Mucosa of stomach (tissue), 1 donor: Measurements from ENCODE around the gene ADCK2.
"Not testable (repeated sequence)": the region's sequence is repeated elsewhere in the genome, so short reads cannot be mapped to it uniquely, and the experiment has no call there.

Source experiments
- H3K27me3 ChIP-seq: one replicate; pipeline ENCODE4 v1.7.0; 2013; ENCODE audit warnings: mild to moderate bottlenecking, low read length; ENCODE audit not compliant: control insufficient read depth, insufficient read depth
- H3K36me3 ChIP-seq: one replicate; pipeline ENCODE4 v1.7.0; 2013; ENCODE audit warnings: low read length; ENCODE audit not compliant: control insufficient read depth, insufficient read depth
- H3K4me1 ChIP-seq: one replicate; pipeline ENCODE4 v1.7.0; 2013; ENCODE audit warnings: mild to moderate bottlenecking, low read length; ENCODE audit not compliant: control insufficient read depth, insufficient read depth
- H3K4me3 ChIP-seq: one replicate; pipeline ENCODE4 v1.7.0; 2013; ENCODE audit warnings: low read length
- H3K9ac ChIP-seq: one replicate; pipeline ENCODE4 v1.7.0; 2013; ENCODE audit warnings: mild to moderate bottlenecking, low read length, moderate library complexity
- H3K9me3 ChIP-seq: one replicate; pipeline ENCODE4 v1.7.0; 2013; ENCODE audit warnings: mild to moderate bottlenecking, low read length, moderate library complexity; ENCODE audit not compliant: control insufficient read depth
- donor health status: Pancreatic carcinoma.

Gene ADCK2

DNA sequence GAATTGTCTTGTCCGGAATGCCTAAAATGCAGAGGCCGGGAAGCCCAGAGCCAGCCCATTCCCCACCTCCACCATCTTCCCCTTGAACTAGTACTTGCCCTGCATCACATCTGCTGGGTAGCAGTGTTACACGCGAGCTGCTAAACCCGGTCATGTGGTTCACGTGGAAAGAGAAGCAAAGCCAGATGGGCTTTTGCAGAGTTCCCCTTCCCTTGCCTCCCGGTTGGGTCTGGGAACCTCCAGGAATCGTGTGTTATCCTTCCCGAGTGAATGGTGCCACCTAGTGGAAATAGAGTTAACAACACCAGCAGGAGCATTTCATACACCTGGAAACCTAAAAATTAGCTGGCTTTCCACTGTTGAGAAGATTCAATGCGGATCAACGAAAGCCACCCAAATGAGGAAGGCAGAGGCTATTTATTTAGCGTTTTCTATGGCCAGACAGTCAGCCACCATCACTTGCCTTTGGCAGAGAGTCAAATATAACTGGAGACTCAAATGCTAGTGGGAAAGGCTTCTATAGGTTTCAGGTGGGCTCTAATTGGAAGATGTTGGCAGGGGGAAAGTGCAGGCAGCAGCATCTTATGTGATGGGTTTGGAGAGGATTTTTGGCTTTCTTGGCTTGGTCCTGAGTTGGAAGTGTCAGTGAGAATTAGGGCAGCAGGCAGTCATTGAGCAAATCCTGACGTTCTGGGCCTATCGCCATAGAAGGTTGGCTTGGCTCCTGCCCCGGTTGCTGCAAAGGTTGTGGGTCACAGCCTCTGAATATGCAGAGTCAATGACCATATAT, 19.2 kb upstream of the ADCK2 start:
- peaks cover 19% of the 10 kb centered on the region for H3K4me1 ChIP-seq
- no peaks in the 10 kb centered on the region for H3K36me3 ChIP-seq
- no peaks in the 10 kb centered on the region for H3K9me3 ChIP-seq
- H3K9ac ChIP-seq: no peak overlapping the region
- H3K27me3 ChIP-seq: no peaks in the 10 kb centered on the region
- no peak overlapping the region for H3K4me3 ChIP-seq

- Histone ChIP-seq H3K4me1 (peaks cover 19% of the 10 kb centered on the region), H3K36me3 (no peaks in the 10 kb centered on the region), H3K9ac (no peak overlapping the region), H3K4me3 (no peak overlapping the region), H3K27me3 (no peaks in the 10 kb centered on the region), H3K9me3 (no peaks in the 10 kb centered on the region)
Observed at GRCh38 chr7:140654109-140654387, 18.7 kb upstream of the ADCK2 start.

DNA sequence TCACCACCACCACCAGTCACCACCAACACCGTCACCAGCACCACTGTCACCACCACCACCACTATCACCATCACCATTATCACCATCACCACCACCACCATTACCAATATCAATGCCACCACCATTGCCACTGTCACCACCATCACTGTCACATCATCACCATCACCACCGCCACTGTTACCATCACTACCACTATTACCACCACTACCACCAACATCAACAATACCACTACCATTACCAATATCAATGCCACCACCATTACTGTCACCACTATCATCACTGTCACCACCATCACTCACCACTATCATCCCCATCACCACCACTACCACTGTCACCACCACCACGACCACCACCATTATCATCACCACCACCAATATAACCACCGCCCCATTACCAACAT, 18.1 kb upstream of the ADCK2 start:
- Histone ChIP-seq H3K36me3 (no peaks in the 10 kb centered on the region), H3K9ac (no peak overlapping the region), H3K4me3 (no peak overlapping the region), H3K9me3 (no peaks in the 10 kb centered on the region), H3K4me1 (peaks cover 19% of the 10 kb centered on the region), H3K27me3 (peaks cover under 1% of the 10 kb centered on the region)

- H3K9me3 ChIP-seq: no peaks in the 10 kb centered on the region
- peak overlapping the region; percentile 44 for H3K9ac ChIP-seq
- no peaks in the 10 kb centered on the region for H3K36me3 ChIP-seq
- peaks cover 19% of the 10 kb centered on the region for H3K4me1 ChIP-seq
- H3K4me3 ChIP-seq: no peak overlapping the region
- H3K27me3 ChIP-seq: peaks cover 4% of the 10 kb centered on the region
Observed at GRCh38 chr7:140655511-140656408, 17.0 kb upstream of the ADCK2 start.

DNA sequence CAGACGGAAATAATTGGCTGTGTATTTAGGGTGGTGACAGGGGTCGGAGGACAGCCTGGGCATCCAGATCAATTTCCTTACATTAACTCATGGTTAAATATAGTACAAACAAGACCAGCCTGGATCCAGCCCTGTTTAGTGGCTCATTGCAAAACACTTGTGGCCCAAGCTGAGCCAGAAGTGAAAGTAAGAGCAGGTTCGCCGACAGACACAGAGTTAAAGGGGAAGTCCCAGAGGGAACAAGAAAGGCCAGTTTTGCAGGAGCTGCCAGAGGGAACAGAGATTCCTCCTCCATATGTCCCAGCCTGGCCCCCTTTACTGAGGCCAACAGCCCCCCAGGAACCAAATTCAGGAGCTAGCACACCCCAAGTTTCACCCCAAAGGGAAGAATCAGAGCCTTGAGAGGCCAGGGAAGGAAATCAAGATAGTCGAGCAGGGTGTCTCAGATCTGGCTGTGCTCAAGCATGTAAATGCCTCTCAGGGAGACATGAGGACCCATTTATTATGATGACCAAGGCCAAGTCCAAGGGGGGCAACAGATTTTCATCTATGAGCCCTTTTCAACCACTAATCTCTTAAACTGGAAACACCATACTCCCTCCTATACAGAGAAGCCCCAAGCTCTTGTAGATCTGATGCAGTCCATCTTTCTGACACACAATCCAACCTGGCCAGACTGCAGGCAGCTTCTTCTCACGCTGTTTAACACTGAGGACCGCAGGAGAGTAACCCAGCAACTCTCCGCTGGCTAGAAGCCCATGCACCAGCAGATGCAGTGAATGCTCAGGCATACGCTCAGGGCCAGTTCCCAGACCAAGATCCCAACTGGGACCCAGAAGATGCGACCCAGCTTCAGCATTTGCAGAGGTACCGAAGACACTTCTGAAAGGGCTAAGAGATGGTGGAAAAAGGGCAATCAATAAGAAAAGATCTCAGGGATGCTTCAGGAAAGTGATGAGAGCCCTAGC, 15.9 kb upstream of the ADCK2 start:
- Histone ChIP-seq H3K4me1 (peaks cover 19% of the 10 kb centered on the region), H3K9ac (peak overlapping the region; percentile 44), H3K36me3 (no peaks in the 10 kb centered on the region), H3K9me3 (no peaks in the 10 kb centered on the region), H3K27me3 (peaks cover 4% of the 10 kb centered on the region), H3K4me3 (no peak overlapping the region)

DNA sequence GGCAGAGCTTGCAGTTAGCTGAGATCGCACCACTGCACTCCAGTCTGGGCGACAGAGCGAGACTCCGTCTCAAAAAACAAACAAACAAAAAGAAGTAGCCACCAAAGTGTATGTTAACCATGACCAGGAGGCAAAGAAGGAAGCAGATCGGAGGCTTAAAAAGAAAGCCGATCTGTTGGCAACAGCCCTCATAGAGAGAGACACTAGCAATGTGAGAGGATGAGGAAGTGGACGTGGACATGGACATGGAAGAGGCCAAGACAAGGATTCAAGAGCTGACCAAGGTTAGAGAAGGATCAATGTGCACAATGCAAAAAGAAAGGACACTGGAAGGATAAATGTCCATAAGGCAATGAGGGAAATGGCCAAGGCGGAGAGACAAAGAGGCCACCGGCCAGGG, 14.9 kb upstream of the ADCK2 start:
- Histone ChIP-seq H3K4me3 (no peak overlapping the region), H3K9ac (no peak overlapping the region), H3K36me3 (no peaks in the 10 kb centered on the region), H3K9me3 (no peaks in the 10 kb centered on the region), H3K4me1 (peaks cover 19% of the 10 kb centered on the region), H3K27me3 (peaks cover 4% of the 10 kb centered on the region)

DNA sequence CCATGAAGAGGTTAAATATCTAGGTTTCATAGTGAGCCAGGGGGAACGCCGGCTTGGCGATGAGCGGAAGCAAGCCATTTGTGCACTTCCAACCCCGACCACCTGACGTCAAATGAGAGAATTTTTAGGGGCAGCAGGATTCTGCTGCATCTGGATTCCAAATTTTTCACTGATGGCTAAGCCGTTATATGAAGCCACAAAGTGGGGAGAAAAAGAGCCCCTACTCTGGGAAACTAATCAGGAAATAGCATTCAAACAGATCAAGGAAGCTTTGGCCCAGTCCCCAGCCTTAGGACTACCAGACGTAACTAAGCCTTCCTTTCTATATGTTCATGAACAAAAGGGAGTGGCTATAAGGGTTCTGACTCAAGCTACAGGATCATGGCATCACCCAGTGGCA, 12.9 kb upstream of the ADCK2 start:
- H3K27me3 ChIP-seq: peaks cover 4% of the 10 kb centered on the region
- H3K4me1 ChIP-seq: peaks cover 15% of the 10 kb centered on the region
- H3K9ac ChIP-seq: no peak overlapping the region
- no peaks in the 10 kb centered on the region for H3K9me3 ChIP-seq
- H3K36me3 ChIP-seq: no peaks in the 10 kb centered on the region
- no peak overlapping the region for H3K4me3 ChIP-seq

- H3K27me3 ChIP-seq: peaks cover 4% of the 10 kb centered on the region
- no peak overlapping the region for H3K9ac ChIP-seq
- H3K4me3 ChIP-seq: no peak overlapping the region
- no peaks in the 10 kb centered on the region for H3K9me3 ChIP-seq
- H3K4me1 ChIP-seq: peaks cover 9% of the 10 kb centered on the region
- H3K36me3 ChIP-seq: no peaks in the 10 kb centered on the region
Observed at GRCh38 chr7:140661124-140661523, 11.6 kb upstream of the ADCK2 start.

DNA sequence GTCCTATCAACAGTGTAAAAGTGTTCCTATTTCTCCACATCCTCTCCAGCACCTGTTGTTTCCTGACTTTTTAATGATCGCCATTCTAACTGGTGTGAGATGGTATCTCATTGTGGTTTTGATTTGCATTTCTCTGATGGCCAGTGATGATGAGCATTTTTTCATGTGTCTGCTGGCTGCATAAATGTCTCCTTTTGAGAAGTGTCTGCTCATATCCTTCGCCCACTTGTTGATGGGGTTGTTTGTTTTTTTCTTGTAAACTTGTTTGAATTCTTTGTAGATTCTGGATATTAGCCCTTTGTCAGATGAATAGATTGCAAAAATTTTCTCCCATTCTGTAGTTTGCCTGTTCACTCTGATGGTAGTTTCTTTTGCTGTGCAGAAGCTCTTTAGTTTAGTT, 9.8 kb upstream of the ADCK2 start:
- not testable (repeated sequence) for H3K9me3 ChIP-seq, H3K36me3 ChIP-seq, H3K4me1 ChIP-seq, H3K4me3 ChIP-seq, H3K27me3 ChIP-seq, H3K9ac ChIP-seq

- H3K36me3 ChIP-seq: no peaks in the 10 kb centered on the region
Observed at GRCh38 chr7:140667476-140667875, 5.3 kb upstream of the ADCK2 start.

GRCh38 chr7:140668641-140669040, 4.1 kb upstream of the ADCK2 start:
- H3K36me3 ChIP-seq: no peaks in the 10 kb centered on the region
- peaks cover 9% of the 10 kb centered on the region for H3K4me1 ChIP-seq
- H3K9me3 ChIP-seq: no peaks in the 10 kb centered on the region
- H3K4me3 ChIP-seq: no peak overlapping the region
- H3K9ac ChIP-seq: no peak overlapping the region
- no peaks in the 10 kb centered on the region for H3K27me3 ChIP-seq

More at GRCh38 chr7:140667476-140667875, 5.3 kb upstream of the ADCK2 start:
- Histone ChIP-seq H3K27me3 (no peaks in the 10 kb centered on the region), H3K4me3 (no peak overlapping the region), H3K9me3 (no peaks in the 10 kb centered on the region), H3K4me1 (peaks cover 6% of the 10 kb centered on the region), H3K9ac (no peak overlapping the region)
